ENCODE results near the gene RAB3GAP2. TPM values are rescaled to one million over a fixed set of nuclear protein-coding genes. Genes with fewer than 3 reads are reported as not detected.

Gene RAB3GAP2
- total RNA-seq, 4 donors from 2014 or later = 9.4 to 47.6 (median 33.5) TPM

- Histone ChIP-seq H3K27ac (no peak overlapping the region), H3K27me3 (no peaks in the 10 kb centered on the region), H3K4me3 (no peak overlapping the region), H3K36me3 (no peaks in the 10 kb centered on the region), H3K4me1 (no peaks in the 10 kb centered on the region), H3K9me3 (no peaks in the 10 kb centered on the region)
- intact Hi-C loops (cut with DNase I; ENCODE audit: low total_unique reads) = no loop called here
- DNase-seq = no peak
- TF ChIP-seq CTCF (IDR thresholded peaks at IDR 0.05) (no peak), POLR2A (IDR thresholded peaks at IDR 0.05) (no peak)
Measured at GRCh38 chr1:220296981-220297380, 24.7 kb upstream of the RAB3GAP2 start.

GRCh38 chr1:220294846-220295301 lies 22.6 kb upstream of the RAB3GAP2 start:
- no peak for DNase-seq
- Histone ChIP-seq H3K27me3 (no peaks in the 10 kb centered on the region), H3K4me3 (no peak overlapping the region), H3K9me3 (no peaks in the 10 kb centered on the region), H3K27ac (no peak overlapping the region), H3K36me3 (no peaks in the 10 kb centered on the region), H3K4me1 (no peaks in the 10 kb centered on the region)
- TF ChIP-seq POLR2A (IDR thresholded peaks at IDR 0.05) (no peak), CTCF (IDR thresholded peaks at IDR 0.05) (no peak)
- intact Hi-C loops (cut with DNase I; ENCODE audit: low total_unique reads) = no loop called here

- H3K27ac ChIP-seq = no peak overlapping the region
- no peak for DNase-seq
- H3K4me3 ChIP-seq = no peak overlapping the region
- H3K4me1 ChIP-seq = no peaks in the 10 kb centered on the region
- intact Hi-C loops (cut with DNase I; ENCODE audit: low total_unique reads) = no loop called here
- no peak for TF ChIP-seq CTCF (IDR thresholded peaks at IDR 0.05)
- TF ChIP-seq POLR2A (IDR thresholded peaks at IDR 0.05) = no peak
- no peaks in the 10 kb centered on the region for H3K27me3 ChIP-seq
- H3K36me3 ChIP-seq = no peaks in the 10 kb centered on the region
- no peaks in the 10 kb centered on the region for H3K9me3 ChIP-seq
Measured at GRCh38 chr1:220291580-220291979, 19.3 kb upstream of the RAB3GAP2 start.

GRCh38 chr1:220290140-220290761 lies 18.0 kb upstream of the RAB3GAP2 start:
- intact Hi-C loops (cut with DNase I; ENCODE audit: low total_unique reads) = no loop called here
- TF ChIP-seq POLR2A (IDR thresholded peaks at IDR 0.05) = no peak
- no peak for TF ChIP-seq CTCF (IDR thresholded peaks at IDR 0.05)
- no peak for DNase-seq
- Histone ChIP-seq H3K4me3 (no peak overlapping the region), H3K9me3 (no peaks in the 10 kb centered on the region), H3K4me1 (no peaks in the 10 kb centered on the region), H3K27ac (no peak overlapping the region), H3K36me3 (no peaks in the 10 kb centered on the region), H3K27me3 (no peaks in the 10 kb centered on the region)

- intact Hi-C loops (cut with DNase I; ENCODE audit: low total_unique reads) = no loop called here
- no peak for DNase-seq
- TF ChIP-seq POLR2A (IDR thresholded peaks at IDR 0.05) (no peak), CTCF (IDR thresholded peaks at IDR 0.05) (no peak)
- Histone ChIP-seq H3K27me3 (no peaks in the 10 kb centered on the region), H3K27ac (no peak overlapping the region), H3K9me3 (no peaks in the 10 kb centered on the region), H3K4me1 (no peaks in the 10 kb centered on the region), H3K36me3 (no peaks in the 10 kb centered on the region), H3K4me3 (no peak overlapping the region)
Measured at GRCh38 chr1:220287129-220287528, 14.9 kb upstream of the RAB3GAP2 start.

Measured in uterus (tissue), 4 donors.